Transverse colon (tissue), 4 donors: Measurements from ENCODE around the gene LRRC4C.

Experiments used
- EP300 ChIP-seq: sonication (generic); formaldehyde crosslinking; IDR thresholded peaks from one replicate; pipeline ENCODE4 v1.6.1; 2017; ENCODE audit warnings: antibody characterized with exemption, low read depth
- POLR2A ChIP-seq: fragments of 450-650 bp; IDR thresholded peaks from one replicate; pipeline ENCODE4 v1.6.1; 2016; ENCODE audit warnings: antibody characterized with exemption, mild to moderate bottlenecking, moderate library complexity
- POLR2AphosphoS5 ChIP-seq, 3 donors: sonication (generic); formaldehyde crosslinking; IDR thresholded peaks; one replicate each; pipeline ENCODE4 v1.6.1; 2016; ENCODE audit warnings: antibody characterized with exemption in 3 of 3
- TF ChIP-seq, protein P1 (sequence below), 5 experiments: fragments of 200-600 bp in 3 of 5; fragments of 450-650 bp in 2 of 5; sonication (generic) in 3 of 5; IDR thresholded peaks; 1 replicate in 2 of 5; 2 replicates in 3 of 5; pipeline ENCODE4 v1.5.1; 2016 to 2017; ENCODE audit warnings: antibody characterized with exemption in 5 of 5, inconsistent platforms in 3 of 5, mild to moderate bottlenecking in 2 of 5, moderate library complexity in 1 of 5

DNA sequence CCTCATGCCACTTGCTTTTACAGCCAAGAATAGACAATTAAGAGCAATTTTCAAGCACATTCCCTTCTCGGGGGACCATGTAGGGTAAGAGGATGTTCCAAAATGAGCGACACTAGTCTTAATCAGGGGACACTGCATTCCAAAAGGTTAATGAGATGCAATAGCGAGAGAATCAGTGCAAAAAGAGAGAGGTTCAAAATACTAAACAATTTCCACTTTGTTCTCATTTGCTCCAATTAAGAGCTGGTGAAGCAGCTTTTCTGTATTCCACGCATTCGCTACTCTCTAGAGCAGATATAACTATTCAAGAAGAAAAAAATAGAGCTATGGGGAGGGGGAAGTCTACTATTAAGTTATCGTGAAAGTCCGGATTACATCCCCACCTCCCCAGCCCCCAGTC is 811 bp downstream of the LRRC4C start:
- TF ChIP-seq POLR2A: no peak
- TF ChIP-seq, protein P1, sequence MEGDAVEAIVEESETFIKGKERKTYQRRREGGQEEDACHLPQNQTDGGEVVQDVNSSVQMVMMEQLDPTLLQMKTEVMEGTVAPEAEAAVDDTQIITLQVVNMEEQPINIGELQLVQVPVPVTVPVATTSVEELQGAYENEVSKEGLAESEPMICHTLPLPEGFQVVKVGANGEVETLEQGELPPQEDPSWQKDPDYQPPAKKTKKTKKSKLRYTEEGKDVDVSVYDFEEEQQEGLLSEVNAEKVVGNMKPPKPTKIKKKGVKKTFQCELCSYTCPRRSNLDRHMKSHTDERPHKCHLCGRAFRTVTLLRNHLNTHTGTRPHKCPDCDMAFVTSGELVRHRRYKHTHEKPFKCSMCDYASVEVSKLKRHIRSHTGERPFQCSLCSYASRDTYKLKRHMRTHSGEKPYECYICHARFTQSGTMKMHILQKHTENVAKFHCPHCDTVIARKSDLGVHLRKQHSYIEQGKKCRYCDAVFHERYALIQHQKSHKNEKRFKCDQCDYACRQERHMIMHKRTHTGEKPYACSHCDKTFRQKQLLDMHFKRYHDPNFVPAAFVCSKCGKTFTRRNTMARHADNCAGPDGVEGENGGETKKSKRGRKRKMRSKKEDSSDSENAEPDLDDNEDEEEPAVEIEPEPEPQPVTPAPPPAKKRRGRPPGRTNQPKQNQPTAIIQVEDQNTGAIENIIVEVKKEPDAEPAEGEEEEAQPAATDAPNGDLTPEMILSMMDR (IDR thresholded peaks at IDR 0.05): no peak
- TF ChIP-seq POLR2AphosphoS5 (IDR thresholded peaks at IDR 0.05): no peak
- TF ChIP-seq EP300: no peak
